Measurements from ENCODE around the gene SLC15A1.

SLC15A1 gene

DNA sequence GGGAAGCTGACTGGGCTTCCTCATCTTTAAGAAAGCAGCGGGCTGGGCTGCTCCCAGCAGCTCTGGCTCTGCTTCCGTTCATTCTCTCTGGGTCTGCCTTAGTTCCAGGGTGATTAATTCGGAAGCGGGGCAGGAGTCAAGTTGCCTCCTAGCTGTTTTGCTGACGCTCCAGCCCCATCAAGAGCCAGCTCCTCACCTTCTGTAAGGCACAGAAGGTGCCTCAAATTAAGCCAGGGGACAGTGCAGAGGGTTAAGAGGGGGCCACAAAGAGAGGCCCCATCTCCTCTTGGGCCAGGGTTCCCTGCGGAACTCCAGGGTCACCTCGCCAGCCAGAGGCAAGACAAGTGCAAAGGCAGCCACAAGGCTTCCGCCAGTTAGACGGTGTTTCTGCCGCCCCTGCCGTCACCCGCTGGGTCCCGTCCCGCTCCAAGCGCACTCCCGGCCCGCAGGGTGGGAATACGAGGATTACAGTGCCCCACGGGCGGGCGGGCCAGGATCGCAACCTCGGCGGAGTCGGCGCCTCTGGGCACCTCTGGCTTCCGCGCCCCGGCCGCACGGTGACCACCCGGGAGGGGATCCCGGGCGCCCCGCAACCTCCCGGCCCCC, 508 bp downstream of the SLC15A1 start:
- no peak for DNase-seq (ENCODE audit: low read depth)

DNA sequence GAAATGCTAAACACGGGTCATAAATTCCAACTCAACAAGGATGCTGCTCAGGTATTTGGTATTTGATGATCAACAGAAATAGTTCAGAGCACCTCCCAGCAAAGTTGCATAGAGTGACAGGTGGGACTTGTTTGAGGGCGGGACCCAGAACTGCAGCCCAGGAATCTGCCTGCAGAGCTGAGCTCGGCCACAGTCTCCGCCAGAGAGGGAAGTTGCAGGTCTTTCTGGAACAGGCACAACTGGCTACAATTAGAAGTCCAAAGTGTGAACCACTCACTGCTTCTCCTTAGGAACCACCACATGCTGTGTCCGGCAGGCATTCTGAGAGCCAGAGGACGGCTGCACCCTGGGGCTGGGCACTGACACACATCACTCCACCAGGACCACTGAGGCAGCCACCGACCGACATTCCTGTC, 1.1 kb downstream of the SLC15A1 start:
- DNase-seq (ENCODE audit: low read depth) = no peak

DNA sequence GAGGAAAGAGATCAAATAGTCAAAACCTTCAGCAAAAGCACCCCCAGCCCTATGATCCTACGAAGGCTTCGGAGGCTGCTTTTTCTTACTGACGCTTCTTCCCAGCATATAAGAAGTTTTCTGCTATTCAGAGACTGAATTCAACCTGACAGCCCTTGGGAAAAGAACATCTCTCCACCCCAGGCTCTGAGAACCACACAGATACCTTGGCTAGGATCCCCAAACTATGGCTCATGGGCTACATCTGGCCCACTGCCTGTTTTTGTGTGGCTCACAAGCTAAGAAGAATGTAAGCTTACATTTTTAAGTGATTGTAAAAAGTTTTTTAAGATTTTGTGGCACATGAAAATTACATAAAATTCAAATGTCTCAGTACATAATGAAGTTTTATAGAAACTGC, 3.0 kb downstream of the SLC15A1 start:
- no peak for DNase-seq (ENCODE audit: low read depth)

GRCh38 chr13:98746968-98747367, 5.5 kb downstream of the SLC15A1 start:
- no peak for DNase-seq (ENCODE audit: low read depth)

DNA sequence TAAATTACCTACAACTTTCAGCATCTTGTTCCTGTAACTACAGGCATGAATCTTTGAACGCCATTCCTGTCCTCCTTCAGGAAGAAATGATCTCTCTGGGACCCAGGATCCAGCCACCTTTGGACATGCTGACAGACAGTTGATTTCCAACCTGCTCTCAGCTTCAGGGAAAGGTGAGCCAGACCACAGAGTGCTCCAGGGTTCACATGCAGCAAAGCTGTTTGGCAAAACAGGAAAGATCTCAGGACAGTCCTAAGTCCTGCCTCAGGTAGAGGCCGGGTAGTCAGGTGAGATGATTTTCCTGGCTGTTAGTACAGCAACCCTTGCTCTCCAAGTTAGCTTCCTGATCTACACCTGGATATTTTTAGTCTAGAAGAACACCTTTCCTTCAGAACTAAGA, 9.1 kb downstream of the SLC15A1 start:
- DNase-seq (ENCODE audit: low read depth) = no peak

DNA sequence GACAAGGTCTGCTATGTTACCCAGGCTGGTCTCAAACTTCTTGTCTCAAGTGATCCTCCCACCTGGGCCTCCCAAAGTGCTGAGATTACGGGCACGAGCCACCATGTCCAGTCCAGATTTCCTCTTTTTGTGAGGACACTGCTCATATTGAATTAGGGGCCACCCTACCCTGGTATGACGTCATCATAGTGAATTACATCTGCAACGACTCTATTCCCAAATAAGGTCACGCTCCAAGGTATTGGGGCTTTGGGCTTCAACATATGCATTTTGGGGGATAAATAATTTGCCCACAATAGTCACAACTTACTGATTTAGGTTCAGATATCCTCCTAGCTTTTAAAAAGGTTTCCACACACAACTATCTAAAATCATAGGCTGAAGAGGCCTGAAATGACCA, 9.5 kb downstream of the SLC15A1 start:
- DNase-seq (ENCODE audit: low read depth) = no peak

- no peak for DNase-seq (ENCODE audit: low read depth)
Measured at GRCh38 chr13:98741741-98742435, 10.6 kb downstream of the SLC15A1 start.

DNA sequence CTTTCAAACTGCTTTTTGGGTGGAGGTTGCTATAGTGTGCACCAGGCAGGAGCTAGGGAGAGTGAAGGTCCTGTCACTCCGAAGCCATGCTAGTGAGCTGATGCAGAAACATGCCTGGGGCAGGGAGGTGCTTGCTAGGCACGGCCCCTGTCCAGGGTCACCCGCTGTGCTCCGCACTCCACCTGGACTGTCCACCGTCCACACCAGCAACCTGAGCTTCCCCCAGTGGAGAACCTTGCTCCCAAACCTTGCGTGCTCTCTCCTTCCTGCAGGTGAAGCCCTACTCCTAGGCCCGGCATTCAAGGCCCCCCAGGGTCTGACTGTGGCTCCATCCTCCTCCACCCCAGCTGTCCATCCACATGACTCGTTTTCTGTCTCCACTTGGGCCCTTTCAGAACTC, 12.3 kb downstream of the SLC15A1 start:
- DNase-seq (ENCODE audit: low read depth) = no peak

GRCh38 chr13:98738993-98739392, 13.5 kb downstream of the SLC15A1 start:
- no peak for DNase-seq (ENCODE audit: low read depth)

DNA sequence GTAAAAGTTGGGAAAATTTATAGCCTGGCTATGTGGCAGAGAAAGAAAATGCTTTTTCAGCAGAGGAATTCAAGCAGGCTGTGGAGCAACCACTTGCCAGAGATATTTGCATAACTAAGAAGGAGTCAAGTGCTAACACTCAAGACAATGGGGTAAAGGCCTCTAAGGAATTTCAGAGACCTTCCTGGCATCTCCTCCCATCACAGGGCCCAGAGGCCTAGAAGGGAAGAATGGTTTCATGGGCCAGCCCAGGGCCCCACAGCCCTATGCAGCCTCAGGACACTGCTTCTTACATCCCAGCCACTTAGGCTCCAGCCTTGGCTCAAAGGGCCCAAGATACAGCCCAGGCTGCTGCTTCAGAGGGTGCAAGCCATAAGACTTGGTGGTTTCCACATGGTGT, 14.3 kb downstream of the SLC15A1 start:
- DNase-seq (ENCODE audit: low read depth) = no peak

DNA sequence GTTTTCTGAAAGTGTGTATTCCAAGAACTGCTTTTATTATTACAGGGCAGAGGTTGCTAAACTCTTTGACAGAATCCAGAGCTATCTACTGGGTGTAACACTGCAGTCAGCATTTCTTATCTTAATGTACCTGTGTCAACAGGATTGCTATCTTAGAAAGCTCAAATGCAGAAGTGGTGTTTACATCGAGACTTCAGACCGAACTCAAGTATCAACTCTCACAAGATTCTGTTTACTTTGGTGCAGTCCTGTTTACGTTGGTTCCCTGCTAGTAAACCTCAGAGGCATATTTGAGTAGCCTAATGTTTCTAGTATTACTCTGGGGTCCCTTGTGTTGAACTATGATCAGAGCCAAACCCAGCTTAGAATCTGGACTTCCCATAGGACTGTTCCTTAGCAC, 20.5 kb downstream of the SLC15A1 start:
- no peak for DNase-seq (ENCODE audit: low read depth)

- DNase-seq (ENCODE audit: low read depth) = no peak
Measured at GRCh38 chr13:98731038-98731437, 21.4 kb downstream of the SLC15A1 start.

DNA sequence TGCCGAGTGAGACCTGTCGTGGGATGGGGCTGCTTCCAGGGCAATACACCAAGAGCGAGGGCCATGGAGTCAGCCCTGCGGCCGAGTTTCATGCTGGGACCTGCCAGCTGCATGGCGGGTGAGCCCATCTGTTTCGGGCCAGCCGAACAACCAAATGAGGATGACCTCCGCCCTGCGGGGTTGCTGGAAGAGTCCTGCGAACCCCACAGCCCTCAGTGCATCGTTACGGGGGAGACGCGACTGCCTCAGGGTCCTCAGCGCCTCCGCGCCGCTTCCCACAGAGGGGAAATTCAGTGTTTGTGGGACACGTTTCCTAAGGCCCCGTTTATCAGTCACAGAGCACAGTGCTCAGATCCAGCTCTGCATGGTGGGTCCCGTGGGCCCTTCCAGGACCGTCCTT, 22.0 kb downstream of the SLC15A1 start:
- DNase-seq (ENCODE audit: low read depth) = no peak

DNA sequence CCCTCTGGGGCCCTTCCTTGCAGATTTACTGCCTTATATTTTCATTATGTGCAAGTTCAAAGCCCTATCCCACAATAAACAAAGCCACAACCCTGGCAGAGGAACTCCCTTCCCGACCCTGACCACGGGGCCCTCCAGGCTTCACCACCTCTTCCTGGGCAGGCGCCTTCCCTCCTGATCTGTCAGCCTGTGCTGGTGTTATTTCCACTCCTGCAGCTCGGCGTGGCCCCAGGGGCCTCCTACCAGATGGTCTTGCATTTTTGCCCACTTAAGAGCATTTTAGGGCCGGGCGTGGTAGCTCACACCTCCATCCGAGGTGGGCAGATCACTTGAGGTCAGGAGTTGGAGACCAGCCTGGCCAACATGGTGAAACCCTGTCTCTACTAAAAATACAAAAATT, 22.8 kb downstream of the SLC15A1 start:
- DNase-seq (ENCODE audit: low read depth) = no peak

DNA sequence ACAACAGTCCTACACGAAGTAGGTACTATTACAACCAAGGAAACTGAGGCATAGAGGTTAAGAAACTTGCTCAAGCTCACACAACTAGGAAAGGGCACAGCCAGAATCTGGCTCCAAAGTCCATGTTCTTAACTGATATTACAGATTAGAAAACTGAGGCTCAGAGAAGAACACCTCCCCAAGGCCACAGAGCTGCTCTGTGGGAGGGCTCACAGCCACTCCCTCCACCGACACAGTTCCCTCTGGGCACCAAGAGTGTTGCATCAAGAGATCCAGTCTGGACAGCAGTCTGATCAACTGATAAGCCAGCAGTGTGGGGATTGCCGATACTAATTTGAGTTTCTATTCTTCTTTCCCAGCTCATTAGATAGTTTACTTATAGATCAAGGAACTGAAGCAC, 29.5 kb downstream of the SLC15A1 start:
- no peak for DNase-seq (ENCODE audit: low read depth)

DNA sequence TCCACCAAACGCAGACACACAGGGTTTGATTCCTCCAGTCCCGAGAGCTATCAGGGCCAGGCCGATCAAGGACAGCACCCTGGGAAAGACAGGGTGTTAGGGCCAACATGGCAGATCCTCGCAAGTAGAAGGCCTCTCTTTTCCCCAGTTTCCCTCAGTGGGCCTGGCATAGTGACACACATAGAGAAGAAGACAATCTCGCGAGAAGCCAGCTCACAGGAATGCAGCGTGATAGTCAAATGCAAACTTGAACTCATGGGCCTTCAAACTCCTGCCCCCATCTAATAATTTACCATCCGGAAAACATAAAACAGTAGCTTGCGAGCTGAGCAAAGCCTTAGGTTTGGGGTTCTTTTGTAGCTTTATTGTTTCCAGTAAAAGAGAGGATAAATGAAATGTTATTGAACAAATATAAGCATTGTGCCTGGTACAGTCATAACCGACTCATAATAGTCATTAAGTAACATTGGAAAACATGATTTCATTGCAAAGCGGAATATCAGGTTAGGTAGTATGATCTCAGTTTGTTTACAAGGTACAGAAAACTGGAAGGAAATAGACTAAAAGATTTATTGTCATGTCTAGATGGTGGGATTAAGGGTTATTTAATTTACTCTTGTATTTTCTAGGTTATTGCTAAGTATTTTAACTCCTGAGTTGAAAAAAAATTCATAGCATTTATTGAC, 30.5 kb downstream of the SLC15A1 start:
- no peak for DNase-seq (ENCODE audit: low read depth)

GRCh38 chr13:98719527-98720250, 32.8 kb downstream of the SLC15A1 start:
- no peak for DNase-seq (ENCODE audit: low read depth)

GRCh38 chr13:98717891-98718290, 34.6 kb downstream of the SLC15A1 start:
- DNase-seq (ENCODE audit: low read depth) = no peak

GRCh38 chr13:98717256-98717655, 35.2 kb downstream of the SLC15A1 start:
- no peak for DNase-seq (ENCODE audit: low read depth)

GRCh38 chr13:98710521-98710920, 42.0 kb downstream of the SLC15A1 start:
- DNase-seq (ENCODE audit: low read depth) = no peak

- no peak for DNase-seq (ENCODE audit: low read depth)
Measured at GRCh38 chr13:98707281-98707999, 45.0 kb downstream of the SLC15A1 start.

GRCh38 chr13:98706446-98707110, 45.9 kb downstream of the SLC15A1 start:
- DNase-seq (ENCODE audit: low read depth) = no peak
